Lower leg skin (tissue), 3 donors: Measurements from ENCODE around the gene LBHD2.
"Not testable (repeated sequence)": the region's sequence is repeated elsewhere in the genome, so short reads cannot be mapped to it uniquely, and the experiment has no call there.

Experiments
- POLR2A ChIP-seq, 2 donors: fragments of 450-650 bp; IDR thresholded peaks; one replicate each; pipeline ENCODE4 v1.6.1; 2016 to 2017; ENCODE audit warnings: antibody characterized with exemption in 2 of 2, mild to moderate bottlenecking in 1 of 2, moderate library complexity in 1 of 2
- TF ChIP-seq, protein P1 (sequence below), 3 donors: fragments of 450-650 bp; IDR thresholded peaks; one replicate each; pipeline ENCODE4 v1.5.1; 2016; ENCODE audit warnings: antibody characterized with exemption in 3 of 3, mild to moderate bottlenecking in 3 of 3, moderate library complexity in 2 of 3

DNA sequence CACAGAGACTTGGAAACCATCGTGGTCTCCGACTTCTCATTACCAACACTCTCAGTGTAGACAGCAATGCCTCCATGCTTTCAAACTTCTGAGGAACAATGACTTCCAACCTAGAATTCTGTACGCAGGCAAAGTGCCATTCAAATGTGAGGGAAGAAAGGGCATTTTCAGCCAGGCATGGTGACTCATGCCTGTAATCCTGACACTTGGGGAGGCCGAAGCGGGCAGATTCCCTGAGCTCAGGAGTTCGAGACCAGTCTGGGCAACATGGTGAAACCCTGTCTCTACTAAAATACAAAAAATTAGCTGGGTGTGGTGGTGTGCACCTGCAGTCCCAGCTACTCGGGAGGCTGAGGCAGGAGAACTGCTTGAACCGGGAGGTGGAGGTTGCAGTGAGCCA is 36.6 kb upstream of the LBHD2 start:
- TF ChIP-seq, protein P1, sequence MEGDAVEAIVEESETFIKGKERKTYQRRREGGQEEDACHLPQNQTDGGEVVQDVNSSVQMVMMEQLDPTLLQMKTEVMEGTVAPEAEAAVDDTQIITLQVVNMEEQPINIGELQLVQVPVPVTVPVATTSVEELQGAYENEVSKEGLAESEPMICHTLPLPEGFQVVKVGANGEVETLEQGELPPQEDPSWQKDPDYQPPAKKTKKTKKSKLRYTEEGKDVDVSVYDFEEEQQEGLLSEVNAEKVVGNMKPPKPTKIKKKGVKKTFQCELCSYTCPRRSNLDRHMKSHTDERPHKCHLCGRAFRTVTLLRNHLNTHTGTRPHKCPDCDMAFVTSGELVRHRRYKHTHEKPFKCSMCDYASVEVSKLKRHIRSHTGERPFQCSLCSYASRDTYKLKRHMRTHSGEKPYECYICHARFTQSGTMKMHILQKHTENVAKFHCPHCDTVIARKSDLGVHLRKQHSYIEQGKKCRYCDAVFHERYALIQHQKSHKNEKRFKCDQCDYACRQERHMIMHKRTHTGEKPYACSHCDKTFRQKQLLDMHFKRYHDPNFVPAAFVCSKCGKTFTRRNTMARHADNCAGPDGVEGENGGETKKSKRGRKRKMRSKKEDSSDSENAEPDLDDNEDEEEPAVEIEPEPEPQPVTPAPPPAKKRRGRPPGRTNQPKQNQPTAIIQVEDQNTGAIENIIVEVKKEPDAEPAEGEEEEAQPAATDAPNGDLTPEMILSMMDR (IDR thresholded peaks at IDR 0.05) = not testable (repeated sequence)
- not testable (repeated sequence) for TF ChIP-seq POLR2A (IDR thresholded peaks at IDR 0.05)
